DMS 273 treated with DMSO at 0.1 percent for 48 hours (cell line): ENCODE data around the gene IFNAR1.
A peak's percentile ranks its signal among the peaks of the same experiment; 100 is the strongest.
"Not testable (repeated sequence)": the region's sequence is repeated elsewhere in the genome, so short reads cannot be mapped to it uniquely, and the experiment has no call there.

Experiments used
- DNase-seq: peaks from one replicate; lab custom pipeline; 2025; lab: John Stamatoyannopoulos, UW

The IFNAR1 gene

DNA sequence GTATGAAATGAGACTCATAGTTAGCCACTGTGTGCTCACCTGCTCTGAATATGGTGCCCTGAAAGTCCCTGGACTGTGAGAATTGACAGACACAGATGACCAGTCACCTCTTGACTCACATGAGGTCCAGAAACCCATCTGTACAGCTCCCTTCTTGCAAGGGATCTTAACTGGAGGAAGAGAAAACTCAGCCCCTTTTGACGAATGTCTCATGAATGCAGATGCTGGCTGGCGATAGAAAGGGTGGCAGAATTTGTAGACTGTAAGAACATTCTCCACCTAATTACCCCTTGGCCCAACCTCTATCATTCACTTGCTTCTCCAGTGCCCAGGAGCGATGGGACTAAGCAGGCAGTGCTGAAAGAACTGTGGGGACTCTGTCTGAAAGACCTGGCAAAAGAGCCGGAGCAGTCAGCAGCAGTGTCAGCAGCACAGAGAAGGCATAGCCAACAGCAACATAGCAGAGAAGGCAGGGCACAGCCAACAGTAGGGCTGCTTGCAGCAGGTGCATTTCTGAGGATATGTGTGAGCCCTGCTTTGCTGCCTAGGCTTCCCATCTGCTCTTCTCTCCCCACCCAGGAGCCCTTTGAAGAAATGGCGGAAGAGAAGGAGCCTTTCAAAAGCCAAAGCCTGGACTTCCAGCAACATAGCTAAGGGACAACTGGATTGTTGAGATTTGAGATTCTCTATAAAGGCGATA is 52.6 kb downstream of the IFNAR1 start:
- DNase-seq = no peak

DNA sequence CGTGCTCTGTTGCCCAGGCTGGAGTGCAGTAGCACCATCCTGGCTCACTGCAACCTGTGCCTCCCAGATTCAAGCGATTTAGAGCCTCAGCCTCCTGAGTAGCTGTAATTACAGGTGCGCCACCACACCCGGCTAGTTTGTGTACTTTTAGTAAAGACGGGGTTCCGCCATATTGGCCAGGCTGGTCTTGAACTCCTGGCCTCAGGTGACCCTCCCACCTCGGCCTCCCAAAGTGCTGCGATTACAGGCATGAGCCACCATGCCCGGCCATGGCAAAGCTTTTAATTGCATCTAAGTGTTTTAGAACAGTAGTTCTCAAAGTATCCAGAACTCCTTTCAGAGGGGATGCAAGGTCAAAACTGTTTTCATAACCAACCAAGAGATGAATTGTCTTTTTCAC is 53.3 kb downstream of the IFNAR1 start:
- no peak for DNase-seq

DNA sequence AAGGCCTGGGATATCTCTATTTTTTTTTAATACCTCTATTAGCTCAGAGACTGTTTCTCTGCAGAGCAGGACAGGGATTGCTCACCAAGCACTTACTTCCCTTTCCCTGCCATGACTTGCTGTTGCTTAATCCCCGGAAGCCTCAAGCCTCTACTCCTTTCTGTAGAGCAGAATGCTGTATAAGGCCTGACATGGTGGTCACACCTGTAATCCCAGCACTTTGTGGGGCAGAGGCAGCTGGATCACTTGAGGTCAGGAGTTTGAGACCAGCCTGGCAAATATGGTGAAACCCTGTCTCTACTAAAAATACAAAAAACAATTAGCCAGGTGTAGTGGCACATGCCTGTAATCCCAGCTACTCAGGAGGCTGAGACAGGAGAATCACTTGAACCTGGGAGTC is 55.2 kb downstream of the IFNAR1 start:
- DNase-seq = not testable (repeated sequence)

DNA sequence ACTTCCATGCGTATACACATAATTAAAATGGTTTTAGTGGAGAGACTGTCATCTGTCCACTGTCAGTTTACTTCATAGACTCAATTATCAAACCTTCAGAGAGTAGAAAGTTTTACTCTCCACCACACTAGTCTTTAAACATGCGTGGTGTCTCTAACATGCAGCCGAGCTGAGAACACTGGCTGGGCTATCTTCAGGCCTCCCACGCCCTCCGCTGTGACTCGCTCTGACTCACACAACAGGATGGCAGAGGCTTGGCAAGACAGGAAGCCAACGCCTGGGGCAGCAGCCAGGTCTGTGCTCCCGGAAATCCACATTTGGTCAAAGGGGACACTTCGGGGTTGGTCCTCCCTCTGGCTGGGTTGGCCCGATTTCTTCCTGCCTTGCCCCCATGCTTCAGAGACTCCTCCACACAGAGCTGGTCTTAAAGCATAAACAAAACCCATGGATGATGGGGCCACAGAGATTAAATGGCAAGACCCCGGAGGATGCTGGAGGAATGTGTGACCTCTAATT is 55.8 kb downstream of the IFNAR1 start:
- DNase-seq = peak; percentile 13

DNA sequence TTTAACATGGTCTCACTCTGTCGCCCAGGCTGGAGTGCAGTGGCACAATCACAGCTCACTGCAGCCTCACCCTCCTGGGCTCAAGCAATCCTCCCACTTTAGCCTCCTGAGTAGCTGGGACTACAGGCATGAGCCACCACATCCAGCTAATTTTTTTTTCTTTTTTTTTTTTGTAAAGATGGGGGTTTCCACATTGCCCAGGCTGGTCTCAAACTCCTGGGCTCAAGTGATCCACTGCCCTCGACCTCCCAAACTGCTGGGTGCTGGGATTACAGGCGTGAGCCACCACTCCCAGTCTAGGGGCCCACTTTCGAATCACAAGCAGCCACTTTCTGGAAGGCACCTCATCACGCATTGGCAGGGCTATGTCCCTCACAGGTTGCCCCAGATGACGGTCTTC is 56.6 kb downstream of the IFNAR1 start:
- DNase-seq = not testable (repeated sequence)

DNA sequence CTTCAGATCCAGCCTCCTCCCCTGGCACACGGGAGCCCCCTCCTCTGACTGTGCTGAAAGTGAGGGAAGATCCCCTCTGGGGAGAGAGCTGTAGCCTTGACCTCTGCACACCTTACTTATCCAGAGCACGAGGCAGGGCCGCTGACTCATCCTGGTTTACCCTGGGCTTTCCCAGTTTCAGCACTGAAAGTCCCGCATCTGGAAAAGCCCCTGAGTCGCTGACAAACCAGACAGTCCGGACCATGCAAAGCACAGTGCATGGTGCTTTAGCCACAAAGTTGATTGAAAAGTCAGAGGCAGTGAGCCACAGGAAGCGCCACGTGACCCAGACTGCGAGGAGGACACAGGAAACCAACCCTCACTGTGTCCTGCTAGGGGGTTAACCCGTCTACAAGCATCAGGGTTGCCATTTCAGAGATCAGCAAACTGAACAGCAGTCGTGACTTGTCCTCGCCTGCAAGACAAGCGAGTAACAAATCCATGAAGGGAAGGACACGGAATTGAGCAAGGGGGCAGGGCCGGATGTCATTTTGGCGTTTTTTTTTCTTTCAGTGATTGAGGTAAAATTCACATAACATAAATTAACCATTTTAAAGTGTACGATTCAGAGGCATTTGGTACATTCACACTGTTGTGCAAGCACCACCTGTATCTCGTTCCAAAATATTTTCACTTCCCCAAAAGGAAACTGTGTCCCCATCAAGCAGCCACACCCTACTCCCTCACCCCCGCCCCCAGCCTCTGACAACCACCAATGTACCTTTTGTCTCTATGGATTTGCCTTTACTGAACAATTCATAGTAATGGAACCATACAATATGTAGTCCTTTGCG is 58.5 kb downstream of the IFNAR1 start:
- DNase-seq = no peak

DNA sequence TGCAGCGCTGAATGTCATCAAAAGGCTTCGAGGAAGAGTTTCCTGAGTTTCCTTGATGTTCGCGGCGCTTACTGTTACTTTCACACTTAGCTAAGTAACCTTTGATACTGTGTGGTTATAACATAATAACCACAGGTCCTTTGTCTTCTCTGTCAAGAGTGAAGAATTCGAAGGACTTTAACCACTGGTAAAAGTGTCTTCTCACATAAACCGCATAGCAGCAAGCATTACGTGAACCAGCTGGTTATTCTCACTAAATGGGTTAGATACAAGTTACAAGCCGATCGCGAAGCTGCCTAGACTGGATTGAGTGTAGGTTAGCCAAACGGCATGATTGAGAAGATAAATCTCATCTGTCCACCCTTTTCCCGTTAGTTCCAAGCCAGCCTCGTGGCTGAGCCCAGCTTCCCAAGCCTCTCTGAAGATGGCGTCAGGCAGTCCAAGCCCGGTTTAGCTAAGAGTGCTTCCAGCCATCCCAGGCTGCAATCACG is 60.1 kb downstream of the IFNAR1 start:
- DNase-seq = no peak

DNA sequence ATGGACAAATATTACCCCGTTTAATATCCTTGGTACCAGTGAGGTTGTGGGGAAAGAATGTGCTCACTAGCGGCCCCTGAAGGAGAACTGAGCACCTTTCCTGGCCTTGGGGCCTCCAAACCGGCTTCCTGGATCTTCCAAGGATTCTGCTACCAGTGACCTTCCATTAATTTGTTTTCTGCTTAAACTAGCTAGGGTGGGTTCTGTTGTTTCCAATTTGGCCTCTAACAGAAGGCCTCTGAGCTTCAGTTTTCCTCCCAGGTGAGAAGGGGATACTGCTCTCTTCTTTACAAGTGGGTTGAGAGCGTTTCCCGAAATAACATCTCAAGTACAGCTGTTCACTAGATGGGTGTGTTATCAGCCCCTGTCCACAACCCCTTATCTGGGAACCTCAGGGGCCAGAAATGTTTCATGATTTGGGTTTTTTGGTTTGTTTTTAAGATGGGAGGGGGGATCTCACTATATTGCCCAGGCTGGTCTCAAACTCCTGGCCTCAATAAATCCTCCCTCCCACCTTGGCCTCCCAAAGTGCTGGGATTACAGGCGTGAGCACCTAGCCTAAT is 61.5 kb downstream of the IFNAR1 start:
- no peak for DNase-seq

DNA sequence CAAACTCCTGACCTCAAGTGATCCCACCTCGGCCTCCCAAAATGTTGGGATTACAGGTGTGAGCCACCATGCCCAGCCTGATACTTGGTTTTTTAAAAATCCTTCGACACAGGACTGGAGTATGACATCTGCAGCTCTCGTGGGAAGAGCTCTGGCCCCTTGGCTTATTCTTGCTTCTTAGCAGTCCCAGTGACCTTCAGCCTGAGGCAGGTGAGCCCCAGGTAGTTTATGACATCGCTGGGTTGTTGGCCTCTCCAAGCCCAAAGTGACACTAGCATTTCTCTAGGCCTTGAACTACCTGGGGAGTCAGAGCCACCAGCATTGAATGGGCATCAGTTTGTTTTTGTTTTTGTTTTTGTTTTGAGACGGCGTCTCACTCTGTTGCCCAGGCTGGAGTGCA is 62.5 kb downstream of the IFNAR1 start:
- no peak for DNase-seq

DNA sequence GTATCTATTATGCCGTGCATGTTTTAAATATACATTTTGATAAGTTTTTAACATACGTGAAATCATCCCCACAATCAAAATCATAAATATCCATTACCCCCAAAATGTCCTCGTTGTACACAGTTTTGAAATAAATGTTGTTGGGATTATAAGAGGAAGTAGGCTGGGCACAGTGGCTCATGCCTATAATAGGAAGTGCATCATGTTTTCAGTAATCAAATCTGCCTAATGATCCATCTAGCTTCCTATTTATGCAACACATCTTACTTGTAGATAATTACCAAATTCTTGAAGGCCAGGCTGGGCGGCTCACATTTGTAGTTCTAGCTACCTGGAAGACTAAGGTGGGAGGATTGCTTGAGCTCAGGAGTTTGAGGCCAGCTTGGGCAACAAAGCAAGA is 63.4 kb downstream of the IFNAR1 start:
- DNase-seq = no peak

DNA sequence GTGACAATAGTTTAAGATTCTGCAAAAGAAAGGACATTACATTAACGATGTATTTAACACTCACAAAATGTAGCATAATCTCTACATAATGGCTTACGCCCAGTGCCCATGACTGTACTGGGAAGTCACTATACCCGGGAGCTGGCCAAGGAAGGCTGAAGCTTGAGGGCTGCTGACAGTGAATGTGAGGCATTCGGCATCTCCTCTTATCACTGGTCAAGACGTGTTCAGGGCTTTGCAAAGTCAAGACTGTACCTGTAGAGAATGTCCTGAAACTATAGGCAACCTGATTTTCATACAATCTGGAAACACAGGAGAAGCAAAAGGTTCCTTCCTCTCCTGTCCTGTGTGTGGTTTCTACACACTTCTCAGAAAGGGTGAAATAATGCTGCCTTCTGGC is 65.7 kb downstream of the IFNAR1 start:
- no peak for DNase-seq

DNA sequence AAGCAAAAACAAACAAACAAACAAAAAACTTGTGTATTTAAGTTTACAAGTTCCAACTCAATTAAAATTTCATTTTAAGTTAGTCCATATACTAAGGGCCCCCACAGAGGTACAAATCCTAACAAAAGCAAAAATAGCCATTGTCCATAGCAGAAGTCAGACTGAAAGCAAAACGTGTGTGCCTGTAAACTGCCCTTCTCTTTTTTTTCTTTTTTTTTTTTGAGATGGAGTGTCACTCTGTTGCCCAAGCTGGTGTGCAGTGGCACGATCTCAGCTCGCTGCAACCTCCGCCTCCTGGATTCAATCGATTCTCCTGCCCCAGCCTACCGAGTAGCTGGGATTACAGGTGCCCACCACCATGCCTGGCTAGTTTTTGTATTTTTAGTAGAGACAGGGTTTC is 66.9 kb downstream of the IFNAR1 start:
- DNase-seq = no peak

DNA sequence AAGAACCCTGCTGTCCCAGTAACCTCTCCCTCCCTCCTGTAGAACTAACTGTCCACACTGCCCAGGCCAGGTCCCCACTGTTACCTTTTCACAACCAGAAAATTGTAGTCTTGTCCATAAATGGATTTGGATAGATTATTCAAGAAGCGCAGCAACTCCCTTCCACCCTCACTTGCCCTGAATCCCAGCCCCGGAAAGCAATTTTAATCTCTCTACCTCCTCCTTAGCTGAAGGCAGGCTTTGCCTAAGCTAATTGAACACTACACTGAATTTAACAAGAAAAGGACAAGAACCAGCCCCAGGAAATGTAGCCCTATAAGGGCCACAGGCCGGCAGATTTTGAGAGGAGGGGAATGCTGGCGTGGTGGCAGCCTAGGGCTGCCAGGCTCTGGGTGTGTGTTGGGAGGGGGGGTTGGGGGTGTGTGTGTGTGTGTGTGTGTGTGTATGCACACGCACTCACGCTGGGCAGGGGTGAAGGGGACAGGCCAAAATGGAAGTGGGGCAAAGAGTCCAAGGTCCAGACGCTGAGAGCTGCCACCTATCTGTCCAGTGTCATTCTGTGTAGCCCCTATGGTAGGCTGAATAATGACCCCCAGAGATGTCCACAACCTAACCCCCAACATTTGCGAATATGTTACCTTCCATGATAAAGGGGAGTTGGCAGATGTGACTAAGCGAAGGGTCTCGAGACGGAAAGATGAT is 67.7 kb downstream of the IFNAR1 start:
- DNase-seq = no peak

DNA sequence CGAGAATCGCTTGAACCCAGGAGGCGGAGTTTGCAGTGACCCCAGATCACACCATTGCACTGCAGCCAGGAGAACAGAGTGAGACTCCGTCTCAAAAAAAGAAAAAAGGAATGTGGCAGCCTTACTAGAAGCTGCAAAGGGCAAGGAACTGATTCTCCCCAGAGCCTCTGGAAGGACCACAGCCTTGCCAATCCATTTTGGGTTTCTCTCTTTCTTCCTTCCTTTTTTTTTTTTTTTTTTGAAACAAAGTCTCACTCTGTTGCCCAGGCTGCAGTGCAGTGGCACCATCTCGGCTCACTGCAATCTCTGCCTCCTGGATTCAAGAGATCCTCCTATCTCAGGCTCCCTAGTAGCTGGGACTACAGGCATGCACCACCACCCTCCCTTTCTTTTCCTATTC is 68.6 kb downstream of the IFNAR1 start:
- DNase-seq = no peak

DNA sequence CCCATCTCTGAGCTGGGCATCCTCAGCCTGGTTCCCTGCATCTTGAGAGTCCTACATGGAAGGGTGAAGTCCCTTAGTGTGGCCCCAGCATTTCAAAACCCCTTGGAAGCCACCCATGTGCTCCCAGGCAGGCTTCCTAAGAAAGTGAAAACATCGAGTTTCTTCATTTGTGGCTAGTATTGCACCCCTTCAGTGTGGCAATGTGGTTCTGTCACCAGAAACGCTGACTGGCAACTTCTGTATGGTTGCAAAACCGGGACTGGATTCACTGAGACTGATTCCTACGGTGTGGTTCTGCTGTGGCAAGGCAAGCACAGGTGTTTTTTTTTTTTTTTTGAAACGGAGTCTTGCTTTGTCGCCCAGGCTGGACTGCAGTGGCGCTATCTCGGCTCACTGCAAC is 69.5 kb downstream of the IFNAR1 start:
- DNase-seq = no peak

DNA sequence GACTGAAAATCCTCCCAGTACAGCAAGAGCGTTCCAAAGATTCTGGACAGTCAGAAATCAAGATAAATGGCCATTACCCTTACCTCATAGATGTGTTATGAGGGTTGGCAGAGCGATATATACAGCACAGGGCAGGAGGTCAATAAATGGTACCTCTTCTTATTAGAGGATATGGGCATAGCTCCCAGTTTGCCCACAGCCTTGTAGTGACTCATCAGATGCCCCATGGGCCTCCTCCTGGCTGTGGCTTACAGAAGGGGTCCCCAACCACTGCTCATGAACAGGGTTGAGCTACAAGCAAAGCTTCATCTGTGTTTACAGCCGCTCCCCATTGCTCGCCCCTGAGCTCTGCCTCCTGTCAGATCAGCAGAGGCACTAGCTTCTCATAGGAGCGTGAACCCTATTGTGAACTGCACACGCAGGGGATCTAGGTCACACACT is 71.1 kb downstream of the IFNAR1 start:
- no peak for DNase-seq

DNA sequence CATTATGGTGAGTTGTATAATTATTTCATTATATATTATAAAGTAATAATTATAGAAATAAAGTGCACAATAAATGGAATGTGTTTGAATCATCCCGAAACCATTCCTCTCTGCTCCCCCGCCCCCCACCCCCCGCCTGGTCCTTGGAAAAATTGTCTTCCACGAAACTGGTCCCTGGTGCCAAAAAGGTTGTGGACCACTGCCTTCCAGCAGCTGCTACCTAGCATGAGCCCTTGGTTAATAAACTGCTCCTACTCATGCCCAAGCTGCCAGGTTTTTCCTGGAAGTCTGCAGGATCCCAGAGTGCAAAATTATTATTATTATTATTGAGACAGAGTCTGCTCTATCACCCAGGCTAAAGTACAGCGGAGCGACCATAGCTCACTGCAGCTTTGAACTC is 71.7 kb downstream of the IFNAR1 start:
- no peak for DNase-seq

DNA sequence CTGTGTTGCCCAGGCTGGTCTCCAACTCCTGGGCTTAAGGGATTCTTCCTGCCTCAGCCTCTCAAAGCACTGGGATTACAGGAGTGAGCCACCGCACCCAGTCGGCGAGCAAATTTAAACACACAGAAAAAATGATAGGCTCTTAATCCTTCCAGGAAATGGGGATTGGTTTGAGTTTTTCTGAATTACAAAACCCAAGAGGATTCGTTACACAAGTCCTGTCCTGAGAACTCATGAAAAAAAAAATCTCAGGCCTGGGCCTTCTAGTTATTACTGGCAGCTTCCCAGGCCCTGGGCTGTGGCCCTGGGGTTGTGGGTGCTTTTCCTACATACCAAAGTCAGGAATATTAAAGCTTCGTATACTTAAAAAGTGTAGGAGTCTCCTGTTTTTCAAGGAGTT is 72.2 kb downstream of the IFNAR1 start:
- DNase-seq = no peak

DNA sequence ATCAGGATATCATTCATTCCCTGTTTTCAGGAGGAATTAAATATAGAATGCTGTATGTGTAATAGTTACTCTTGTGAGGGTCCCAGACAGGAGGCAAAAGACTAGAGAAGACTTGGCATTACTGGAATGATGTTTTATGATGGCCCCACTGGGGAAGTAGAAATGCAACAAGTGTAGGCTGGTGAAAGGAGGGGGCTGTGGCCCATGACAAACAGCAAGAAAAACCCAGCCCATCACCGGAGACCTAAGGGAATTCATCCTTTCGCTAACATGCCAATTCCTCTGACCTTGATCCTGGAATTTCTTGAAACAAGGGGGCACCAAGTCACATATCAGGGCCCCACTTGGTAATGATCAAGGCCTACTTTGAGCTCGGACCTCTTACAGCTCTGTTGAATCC is 72.9 kb downstream of the IFNAR1 start:
- no peak for DNase-seq

DNA sequence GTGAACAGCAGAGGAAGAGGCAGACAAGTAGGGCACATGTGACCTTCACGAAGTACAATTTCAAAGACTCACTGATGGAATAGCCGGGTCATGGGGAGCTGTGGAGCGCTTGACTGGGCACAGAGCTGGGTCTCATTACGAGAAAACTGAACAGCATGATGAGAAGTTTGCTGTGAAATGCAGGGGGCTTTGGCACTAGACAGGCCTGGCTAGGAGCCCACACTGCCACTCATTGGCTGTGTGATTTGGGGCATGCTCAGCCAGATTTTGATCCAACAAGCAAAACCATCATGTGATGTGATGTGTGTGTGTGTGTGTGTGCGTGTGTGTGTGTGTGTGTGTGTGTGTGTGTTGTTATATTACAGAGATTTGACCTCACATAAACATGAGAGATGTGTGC is 73.6 kb downstream of the IFNAR1 start:
- no peak for DNase-seq

DNA sequence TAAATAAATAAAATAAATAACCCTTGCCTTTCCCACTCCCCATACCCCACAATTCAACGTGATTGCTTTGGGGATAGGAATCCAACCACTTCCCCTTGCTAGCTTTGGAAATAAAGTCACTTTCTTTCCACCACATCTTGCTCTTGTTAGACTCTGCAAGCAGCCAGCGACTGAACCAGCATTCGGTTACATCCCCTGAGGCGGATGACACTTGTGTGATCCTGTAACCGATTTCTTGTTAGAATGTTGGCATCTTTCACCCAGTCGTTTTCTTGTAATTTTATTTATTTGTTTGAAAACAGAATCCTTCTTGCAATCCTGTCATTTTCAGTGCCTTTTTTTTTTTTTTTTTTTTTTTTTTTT is 76.8 kb downstream of the IFNAR1 start:
- DNase-seq = no peak
